Activated CD4-positive, alpha-beta T cell treated with anti-CD3 and anti-CD28 coated beads for 36 hours (primary cell): Measurements from ENCODE around the gene PRKRA. TPM values are rescaled to one million over a fixed set of nuclear protein-coding genes. Genes with fewer than 3 reads are reported as not detected.
A peak's percentile ranks its signal among the peaks of the same experiment; 100 is the strongest.

Source experiments
- ATAC-seq: fragments of 200-7000 bp; cut with Tn5 transposase; one replicate; pipeline ENCODE4 v1.10.0; 2021; ENCODE audit warnings: mild to moderate bottlenecking, moderate library complexity
- CTCF ChIA-PET: fragments of 350-600 bp; sonication (Branson Sonifier 250); formaldehyde crosslinking; loops from one replicate; lab custom pipeline; 2021; ENCODE audit warnings: antibody characterized with exemption; lab: Charles Lee
- POLR2A ChIA-PET: fragments of 350-600 bp; sonication (Branson Sonifier 250); formaldehyde crosslinking; loops from one replicate; lab custom pipeline; 2021; ENCODE audit warnings: antibody characterized with exemption, inconsistent platforms; lab: Charles Lee
- DNase-seq: peaks from one replicate; pipeline ENCODE4 v3.0.0-alpha.2; 2020
- H3K27ac Mint-ChIP-seq: one replicate; pipeline ENCODE4 v1.8.0; 2021; ENCODE audit warnings: mixed read lengths
- H3K27me3 Mint-ChIP-seq: one replicate; pipeline ENCODE4 v1.8.0; 2021; ENCODE audit warnings: mixed read lengths
- H3K36me3 Mint-ChIP-seq: one replicate; pipeline ENCODE4 v1.8.0; 2021; ENCODE audit warnings: low read depth, mixed read lengths
- H3K4me1 Mint-ChIP-seq: one replicate; pipeline ENCODE4 v1.8.0; 2021; ENCODE audit warnings: mixed read lengths
- H3K4me3 Mint-ChIP-seq: one replicate; pipeline ENCODE4 v1.8.0; 2021; ENCODE audit warnings: mild to moderate bottlenecking, moderate library complexity, mixed read lengths
- H3K9me3 Mint-ChIP-seq: one replicate; pipeline ENCODE4 v1.8.0; 2021; ENCODE audit warnings: low read depth, mixed read lengths
- intact Hi-C, 2 experiments: fragments of 100-400 bp; cut with DNase I in 1 of 2; cut with micrococcal nuclease in 1 of 2; formaldehyde crosslinking; loops; one replicate each; pipeline versions ENCODE4 v1.14.2 to v1.15.1; 2022 to 2024; cut with DNase I, micrococcal nuclease
- total RNA-seq, 2 experiments: library from RNA; stranded (reverse); gene quantifications; one replicate each; pipeline ENCODE4 v1.2.3, GENCODE V29; 2021

Gene PRKRA
- total RNA-seq, 2 experiments from 2014 or later = 63.5 to 65.1 TPM

- Mint-ChIP-seq H3K4me1 (no peaks in the 10 kb centered on the region), H3K4me3 (no peak overlapping the region), H3K36me3 (no peaks in the 10 kb centered on the region), H3K9me3 (no peaks in the 10 kb centered on the region), H3K27ac (no peak overlapping the region), H3K27me3 (no peaks in the 10 kb centered on the region)
- CTCF ChIA-PET = interaction anchor here (1.2 to 7.0 kb wide), 8 partner anchors 9 to 290 kb away, joined by 3 to 91 read pairs (median 6); partner anchors contain the start of gene RBM45
- intact Hi-C loops = loop anchor here in 1 of 2 experiments (5.0 kb wide), 2 partner anchors 516 to 731 kb away; no protein-coding TSS in a partner anchor
- ATAC-seq (no peak), DNase-seq (no peak)
- POLR2A ChIA-PET = interaction anchor here (0.6 kb wide), 1 partner anchor 10 kb away, joined by 4 read pairs; no protein-coding TSS in a partner anchor
Observed at GRCh38 chr2:178395941-178396570, 54.9 kb downstream of the PRKRA start.

- POLR2A ChIA-PET = interaction anchor here (0.6 kb wide), 2 partner anchors 11 to 76 kb away, joined by 3 to 4 read pairs; no protein-coding TSS in a partner anchor
Observed at GRCh38 chr2:178395295-178395694, 55.7 kb downstream of the PRKRA start.

GRCh38 chr2:178394859-178395258 is 56.1 kb downstream of the PRKRA start:
- Mint-ChIP-seq H3K4me1 (no peaks in the 10 kb centered on the region), H3K27ac (no peak overlapping the region), H3K4me3 (no peak overlapping the region), H3K9me3 (no peaks in the 10 kb centered on the region), H3K36me3 (no peaks in the 10 kb centered on the region), H3K27me3 (no peaks in the 10 kb centered on the region)
- intact Hi-C loops = loop anchor here in 1 of 2 experiments (5.0 kb wide), 2 partner anchors 517 to 732 kb away; no protein-coding TSS in a partner anchor
- ChIA-PET POLR2A (interaction anchor here (0.6 kb wide), 1 partner anchor 76 kb away, joined by 3 read pairs; no protein-coding TSS in a partner anchor), CTCF (interaction anchor here (0.9 to 7.0 kb wide), 9 partner anchors 9 to 283 kb away, joined by 3 to 91 read pairs (median 5); partner anchors contain the start of gene RBM45)
- DNase-seq = no peak
- ATAC-seq = no peak

More at GRCh38 chr2:178395295-178395694, 55.7 kb downstream of the PRKRA start:
- CTCF ChIA-PET = interaction anchor here (1.2 to 7.0 kb wide), 7 partner anchors 9 to 283 kb away, joined by 4 to 91 read pairs (median 7); partner anchors contain the start of gene RBM45
- intact Hi-C loops = loop anchor here in 1 of 2 experiments (5.0 kb wide), 2 partner anchors 517 to 732 kb away; no protein-coding TSS in a partner anchor
- no peaks in the 10 kb centered on the region for H3K4me1 Mint-ChIP-seq
- H3K4me3 Mint-ChIP-seq = no peak overlapping the region
- no peak overlapping the region for H3K27ac Mint-ChIP-seq
- H3K27me3 Mint-ChIP-seq = no peaks in the 10 kb centered on the region
- no peaks in the 10 kb centered on the region for H3K9me3 Mint-ChIP-seq
- DNase-seq (no peak), ATAC-seq (no peak)
- no peaks in the 10 kb centered on the region for H3K36me3 Mint-ChIP-seq

- Mint-ChIP-seq H3K27me3 (no peaks in the 10 kb centered on the region), H3K36me3 (no peaks in the 10 kb centered on the region), H3K27ac (no peak overlapping the region), H3K4me3 (no peak overlapping the region), H3K4me1 (no peaks in the 10 kb centered on the region), H3K9me3 (no peaks in the 10 kb centered on the region)
- POLR2A ChIA-PET = no interaction called here
- ATAC-seq = no peak
- CTCF ChIA-PET = interaction anchor here (0.6 to 4.0 kb wide), 7 partner anchors 18 to 402 kb away, joined by 3 to 24 read pairs (median 4); no protein-coding TSS in a partner anchor
- no peak for DNase-seq
- intact Hi-C loops = no loop called here
Observed at GRCh38 chr2:178392215-178392614, 58.8 kb downstream of the PRKRA start.

GRCh38 chr2:178391701-178392100 is 59.3 kb downstream of the PRKRA start:
- H3K9me3 Mint-ChIP-seq = no peaks in the 10 kb centered on the region
- no peaks in the 10 kb centered on the region for H3K36me3 Mint-ChIP-seq
- H3K27me3 Mint-ChIP-seq = no peaks in the 10 kb centered on the region
- ChIA-PET CTCF (interaction anchor here (0.7 to 4.0 kb wide), 6 partner anchors 18 to 402 kb away, joined by 3 to 24 read pairs (median 7); no protein-coding TSS in a partner anchor), POLR2A (no interaction called here)
- intact Hi-C loops = no loop called here
- H3K27ac Mint-ChIP-seq = no peak overlapping the region
- no peak overlapping the region for H3K4me3 Mint-ChIP-seq
- no peak for ATAC-seq
- no peak for DNase-seq
- no peaks in the 10 kb centered on the region for H3K4me1 Mint-ChIP-seq

GRCh38 chr2:178388287-178388686 is 62.7 kb downstream of the PRKRA start:
- Mint-ChIP-seq H3K4me1 (no peaks in the 10 kb centered on the region), H3K4me3 (no peak overlapping the region), H3K9me3 (no peaks in the 10 kb centered on the region), H3K27me3 (no peaks in the 10 kb centered on the region), H3K36me3 (no peaks in the 10 kb centered on the region), H3K27ac (no peak overlapping the region)
- CTCF ChIA-PET = no interaction called here
- intact Hi-C loops = no loop called here
- no peak for DNase-seq
- no peak for ATAC-seq
- POLR2A ChIA-PET = no interaction called here

- no peaks in the 10 kb centered on the region for H3K27me3 Mint-ChIP-seq
- no peaks in the 10 kb centered on the region for H3K36me3 Mint-ChIP-seq
- no peak for DNase-seq
- ChIA-PET POLR2A (no interaction called here), CTCF (interaction anchor here (1.4 kb wide), 1 partner anchor 10 kb away, joined by 3 read pairs; no protein-coding TSS in a partner anchor)
- ATAC-seq = peak; percentile 42
- H3K9me3 Mint-ChIP-seq = no peaks in the 10 kb centered on the region
- H3K4me3 Mint-ChIP-seq = no peak overlapping the region
- no peaks in the 10 kb centered on the region for H3K4me1 Mint-ChIP-seq
- no peak overlapping the region for H3K27ac Mint-ChIP-seq
- intact Hi-C loops = no loop called here
Observed at GRCh38 chr2:178386986-178387597, 63.9 kb downstream of the PRKRA start.

- CTCF ChIA-PET = interaction anchor here (1.0 to 1.6 kb wide), 2 partner anchors 9 to 43 kb away, joined by 3 to 7 read pairs; no protein-coding TSS in a partner anchor
- no peak overlapping the region for H3K4me3 Mint-ChIP-seq
- peaks cover 2% of the 10 kb centered on the region for H3K27me3 Mint-ChIP-seq
- no peak overlapping the region for H3K27ac Mint-ChIP-seq
- no peaks in the 10 kb centered on the region for H3K9me3 Mint-ChIP-seq
- POLR2A ChIA-PET = no interaction called here
- intact Hi-C loops = no loop called here
- no peaks in the 10 kb centered on the region for H3K4me1 Mint-ChIP-seq
- H3K36me3 Mint-ChIP-seq = no peaks in the 10 kb centered on the region
- no peak for ATAC-seq
- no peak for DNase-seq
Observed at GRCh38 chr2:178385595-178386148, 65.3 kb downstream of the PRKRA start.

GRCh38 chr2:178383718-178384117 is 67.3 kb downstream of the PRKRA start:
- no peaks in the 10 kb centered on the region for H3K36me3 Mint-ChIP-seq
- no peaks in the 10 kb centered on the region for H3K4me1 Mint-ChIP-seq
- ChIA-PET POLR2A (no interaction called here), CTCF (no interaction called here)
- H3K27me3 Mint-ChIP-seq = peaks cover 3% of the 10 kb centered on the region
- ATAC-seq = no peak
- no peak overlapping the region for H3K4me3 Mint-ChIP-seq
- intact Hi-C loops = no loop called here
- no peak overlapping the region for H3K27ac Mint-ChIP-seq
- DNase-seq = no peak
- H3K9me3 Mint-ChIP-seq = no peaks in the 10 kb centered on the region
